ENCODE measurements around the gene BRD7. TPM values are rescaled to one million over a fixed set of nuclear protein-coding genes. Genes with fewer than 3 reads are reported as not detected.

BRD7 gene
- total and polyA plus RNA-seq, 10 of the 15 experiments (the other 5 are each of a cell fraction or from before 2014, with no cell fraction given), result 16.9 to 74.7 (median 52.0) TPM

DNA sequence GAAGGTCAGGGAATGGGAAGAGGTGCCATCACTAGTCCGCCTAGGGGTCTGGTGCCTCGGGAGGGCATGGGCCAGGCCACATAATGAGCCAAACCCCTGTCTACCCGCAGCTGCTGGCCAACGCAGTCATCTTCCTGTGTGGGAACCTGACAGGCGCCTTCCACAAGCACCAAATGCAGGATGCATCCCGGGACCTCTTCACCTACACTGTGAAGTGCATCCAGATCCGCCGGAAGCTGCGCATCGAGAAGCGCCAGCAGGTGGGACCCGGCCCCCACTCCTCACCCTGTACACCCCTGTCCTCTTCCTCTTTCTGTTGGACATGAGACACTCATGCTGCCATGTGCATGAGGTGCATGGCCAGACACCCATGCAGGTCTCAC lies 76.2 kb downstream of the BRD7 start (continued):
- TF ChIP-seq, protein P1, sequence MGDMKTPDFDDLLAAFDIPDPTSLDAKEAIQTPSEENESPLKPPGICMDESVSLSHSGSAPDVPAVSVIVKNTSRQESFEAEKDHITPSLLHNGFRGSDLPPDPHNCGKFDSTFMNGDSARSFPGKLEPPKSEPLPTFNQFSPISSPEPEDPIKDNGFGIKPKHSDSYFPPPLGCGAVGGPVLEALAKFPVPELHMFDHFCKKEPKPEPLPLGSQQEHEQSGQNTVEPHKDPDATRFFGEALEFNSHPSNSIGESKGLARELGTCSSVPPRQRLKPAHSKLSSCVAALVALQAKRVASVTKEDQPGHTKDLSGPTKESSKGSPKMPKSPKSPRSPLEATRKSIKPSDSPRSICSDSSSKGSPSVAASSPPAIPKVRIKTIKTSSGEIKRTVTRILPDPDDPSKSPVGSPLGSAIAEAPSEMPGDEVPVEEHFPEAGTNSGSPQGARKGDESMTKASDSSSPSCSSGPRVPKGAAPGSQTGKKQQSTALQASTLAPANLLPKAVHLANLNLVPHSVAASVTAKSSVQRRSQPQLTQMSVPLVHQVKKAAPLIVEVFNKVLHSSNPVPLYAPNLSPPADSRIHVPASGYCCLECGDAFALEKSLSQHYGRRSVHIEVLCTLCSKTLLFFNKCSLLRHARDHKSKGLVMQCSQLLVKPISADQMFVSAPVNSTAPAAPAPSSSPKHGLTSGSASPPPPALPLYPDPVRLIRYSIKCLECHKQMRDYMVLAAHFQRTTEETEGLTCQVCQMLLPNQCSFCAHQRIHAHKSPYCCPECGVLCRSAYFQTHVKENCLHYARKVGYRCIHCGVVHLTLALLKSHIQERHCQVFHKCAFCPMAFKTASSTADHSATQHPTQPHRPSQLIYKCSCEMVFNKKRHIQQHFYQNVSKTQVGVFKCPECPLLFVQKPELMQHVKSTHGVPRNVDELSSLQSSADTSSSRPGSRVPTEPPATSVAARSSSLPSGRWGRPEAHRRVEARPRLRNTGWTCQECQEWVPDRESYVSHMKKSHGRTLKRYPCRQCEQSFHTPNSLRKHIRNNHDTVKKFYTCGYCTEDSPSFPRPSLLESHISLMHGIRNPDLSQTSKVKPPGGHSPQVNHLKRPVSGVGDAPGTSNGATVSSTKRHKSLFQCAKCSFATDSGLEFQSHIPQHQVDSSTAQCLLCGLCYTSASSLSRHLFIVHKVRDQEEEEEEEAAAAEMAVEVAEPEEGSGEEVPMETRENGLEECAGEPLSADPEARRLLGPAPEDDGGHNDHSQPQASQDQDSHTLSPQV (IDR thresholded peaks at IDR 0.05), result no peak
- TF ChIP-seq RBBP5 (conservative IDR thresholded peaks at IDR 0.05) (no peak), SRF (IDR thresholded peaks at IDR 0.05; ENCODE audit: low read depth in 2 of 2, low read length in 2 of 2) (no peak)

DNA sequence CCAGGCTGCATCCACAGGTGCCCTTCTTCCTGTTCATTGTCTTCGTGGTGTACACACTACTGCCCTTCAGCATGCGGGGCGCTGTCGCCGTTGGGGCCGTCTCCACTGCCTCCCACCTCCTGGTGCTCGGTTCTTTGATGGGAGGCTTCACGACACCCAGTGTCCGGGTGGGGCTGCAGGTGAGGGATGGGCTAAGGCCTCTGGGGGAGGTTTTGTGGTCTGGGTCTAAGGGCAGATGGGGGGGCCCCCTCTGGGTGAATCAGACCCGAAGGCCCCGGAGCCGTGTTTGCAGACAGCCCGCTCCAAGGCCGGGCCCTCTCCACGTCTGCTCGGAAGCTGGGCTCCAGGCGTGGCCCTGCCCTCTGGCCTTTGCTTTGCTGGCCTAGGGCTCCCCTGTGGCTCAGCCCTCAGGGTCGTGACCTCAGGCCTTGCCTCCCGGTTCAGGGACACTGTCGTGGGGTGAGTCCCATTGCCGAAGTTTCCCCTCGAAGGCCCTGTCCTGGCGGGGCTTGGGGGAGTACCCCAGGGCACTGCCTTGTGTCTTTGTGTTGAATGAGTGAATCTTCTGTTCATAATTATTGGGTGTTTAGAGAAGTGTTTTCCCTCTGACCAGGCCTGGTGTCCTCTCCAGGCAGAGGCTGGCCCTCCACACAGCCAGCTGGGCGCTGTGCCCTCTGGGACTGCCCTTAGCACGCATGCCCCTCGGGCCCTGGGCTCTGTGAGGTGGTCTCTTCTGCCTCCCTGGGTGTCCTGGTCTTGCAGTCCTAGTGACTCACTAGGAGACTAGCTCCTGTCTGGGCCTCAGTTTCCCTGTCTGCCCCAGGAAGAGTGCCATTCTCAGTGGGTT lies 76.8 kb downstream of the BRD7 start:
- no peak overlapping the region for H3K4me2 ChIP-seq (ENCODE audit: control insufficient read depth, insufficient read depth)
- no peaks in the 10 kb centered on the region for H3K27me3 ChIP-seq (replicated peaks in 1 of 2; ENCODE audit: control insufficient read depth in 2 of 2, insufficient read depth in 2 of 2, low read length in 1 of 2)
- SMC1A ChIA-PET (ENCODE audit: uncharacterized antibody, unreplicated experiment), result no interaction called here
- H3K79me2 ChIP-seq (ENCODE audit: control insufficient read depth, insufficient read depth, low read length), result no peaks in the 10 kb centered on the region
- WGBS (ENCODE audit: insufficient coverage, insufficient replicate concordance, low lambda C conversion rate, missing lambda C conversion rate), result 96% methylated on average over 26 of the region's 26 CpGs
- H3K4me3 ChIP-seq, result no peak overlapping the region
- no peaks in the 10 kb centered on the region for H4K20me1 ChIP-seq (ENCODE audit: control insufficient read depth, insufficient read depth)
- BruUV-seq (replicated peaks), result no TSS peak
- in situ Hi-C loops (cut with MboI), result no loop called here
- H3K9ac ChIP-seq (ENCODE audit: control insufficient read depth, insufficient read depth, low read length), result no peak overlapping the region
- no peak overlapping the region for H3K27ac ChIP-seq (ENCODE audit: control insufficient read depth, insufficient read depth)
- intact Hi-C loops (cut with micrococcal nuclease; ENCODE audit: unreplicated experiment), result no loop called here
- ATAC-seq (no peak), DNase-seq (ENCODE audit: low read depth, low spot score) (no peak), FAIRE-seq (no peak)
- CTCF ChIA-PET, result no interaction called here
- TF ChIP-seq YBX1 (IDR thresholded peaks at IDR 0.05), result no peak
- TF ChIP-seq NRF1 (conservative IDR thresholded peaks at IDR 0.05; ENCODE audit: low read depth, low read length), result no peak
- no peak for TF ChIP-seq POLR2AphosphoS2 (IDR thresholded peaks at IDR 0.05; ENCODE audit: low read depth, low read length)
- no peak for TF ChIP-seq ZNF217 (IDR thresholded peaks at IDR 0.05)
- TF ChIP-seq DPF2 (IDR thresholded peaks at IDR 0.05), result no peak
- TF ChIP-seq, protein P2, sequence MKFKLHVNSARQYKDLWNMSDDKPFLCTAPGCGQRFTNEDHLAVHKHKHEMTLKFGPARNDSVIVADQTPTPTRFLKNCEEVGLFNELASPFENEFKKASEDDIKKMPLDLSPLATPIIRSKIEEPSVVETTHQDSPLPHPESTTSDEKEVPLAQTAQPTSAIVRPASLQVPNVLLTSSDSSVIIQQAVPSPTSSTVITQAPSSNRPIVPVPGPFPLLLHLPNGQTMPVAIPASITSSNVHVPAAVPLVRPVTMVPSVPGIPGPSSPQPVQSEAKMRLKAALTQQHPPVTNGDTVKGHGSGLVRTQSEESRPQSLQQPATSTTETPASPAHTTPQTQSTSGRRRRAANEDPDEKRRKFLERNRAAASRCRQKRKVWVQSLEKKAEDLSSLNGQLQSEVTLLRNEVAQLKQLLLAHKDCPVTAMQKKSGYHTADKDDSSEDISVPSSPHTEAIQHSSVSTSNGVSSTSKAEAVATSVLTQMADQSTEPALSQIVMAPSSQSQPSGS (IDR thresholded peaks at IDR 0.05; ENCODE audit: low read length), result no peak
- no peak for TF ChIP-seq EP300 (IDR thresholded peaks at IDR 0.05; ENCODE audit: borderline replicate concordance in 1 of 2, control insufficient read depth in 1 of 2, low read depth in 2 of 2, low read length in 2 of 2)
- no peak for TF ChIP-seq ETV6 (conservative IDR thresholded peaks at IDR 0.05 in 1 of 2, IDR thresholded peaks at IDR 0.05 in 1 of 2; ENCODE audit: borderline replicate concordance in 1 of 2, low read depth in 1 of 2)
- TF ChIP-seq NFXL1 (IDR thresholded peaks at IDR 0.05; ENCODE audit: borderline replicate concordance), result no peak
- H2AFZ ChIP-seq (ENCODE audit: control insufficient read depth, low read depth, low read length), result no peak overlapping the region
- POLR2A ChIA-PET, result no interaction called here
- RAD21 ChIA-PET (ENCODE audit: unreplicated experiment), result no interaction called here
- H3K36me3 ChIP-seq (ENCODE audit: control insufficient read depth in 2 of 2, insufficient read depth in 2 of 2, low read length in 1 of 2), result peaks cover 29 to 55% of the 10 kb centered on the region in 2 experiments
- no peaks in the 10 kb centered on the region for H3K9me3 ChIP-seq (replicated peaks; ENCODE audit: control insufficient read depth, insufficient read depth, low read length)
- H3K4me1 ChIP-seq (ENCODE audit: control insufficient read depth, insufficient read depth, low read length), result no peaks in the 10 kb centered on the region

All from GM12878 (cell line).